PC-9 (cell line): ENCODE measurements around the gene PKHD1. TPM values are rescaled to one million over a fixed set of nuclear protein-coding genes. Genes with fewer than 3 reads are reported as not detected.

Experiments used
- BruUV-seq: library from RNA; stranded (reverse); fragments of 400-500 nt; replicated peaks from 2 replicates; lab custom pipeline; 2021; lab: Mats Ljungman, UMichigan
- CTCF ChIA-PET: fragments of 300-600 bp; sonication (Branson Sonifier 250); formaldehyde crosslinking; loops from one replicate; lab custom pipeline; 2022; ENCODE audit warnings: antibody characterized with exemption; lab: Charles Lee
- POLR2A ChIA-PET: fragments of 300-600 bp; sonication (Branson Sonifier 250); formaldehyde crosslinking; loops from one replicate; lab custom pipeline; 2022; ENCODE audit warnings: antibody characterized with exemption; ENCODE audit not compliant: unreplicated experiment; lab: Charles Lee
- DNase-seq, 2 experiments: peaks; one replicate each; pipeline versions ENCODE4 v3.0.0 to v3.0.0-alpha.2; 2015 to 2022; ENCODE audit warnings: mixed read lengths in 1 of 2
- H2AFZ ChIP-seq: fragments of 200-600 bp; sonication (generic); 2 replicates; pipeline ENCODE4 v1.8.1; 2017; ENCODE audit warnings: antibody characterized with exemption
- H3F3A ChIP-seq: fragments of 200-600 bp; sonication (generic); 2 replicates; pipeline ENCODE4 v1.8.1; 2017; ENCODE audit warnings: antibody characterized with exemption, mild to moderate bottlenecking, low read depth; ENCODE audit not compliant: insufficient read depth
- H3K27ac ChIP-seq: fragments of 200-600 bp; sonication (generic); 2 replicates; pipeline ENCODE4 v1.6.1; 2016; ENCODE audit warnings: mixed run types
- H3K27me3 ChIP-seq: fragments of 200-600 bp; sonication (generic); 2 replicates; pipeline ENCODE4 v1.6.1; 2016; ENCODE audit warnings: low read depth, mixed run types; ENCODE audit not compliant: insufficient read depth
- H3K36me3 ChIP-seq: fragments of 200-600 bp; sonication (generic); 2 replicates; pipeline ENCODE4 v1.6.1; 2016; ENCODE audit warnings: low read depth, mixed run types
- H3K4me1 ChIP-seq: fragments of 200-600 bp; sonication (generic); replicated peaks from 2 replicates; pipeline ENCODE4 v1.6.1; 2016; ENCODE audit warnings: mixed run types; ENCODE audit not compliant: insufficient read depth
- H3K4me2 ChIP-seq: fragments of 200-600 bp; sonication (generic); 2 replicates; pipeline ENCODE4 v1.6.1; 2017; ENCODE audit warnings: mixed run types
- H3K4me3 ChIP-seq: fragments of 200-600 bp; sonication (generic); 2 replicates; pipeline ENCODE4 v1.6.1; 2016; ENCODE audit warnings: mixed run types
- H3K79me2 ChIP-seq: fragments of 200-600 bp; sonication (generic); 2 replicates; pipeline ENCODE4 v1.6.1; 2017; ENCODE audit warnings: low read depth, mixed run types
- H3K9me2 ChIP-seq: fragments of 200-600 bp; sonication (generic); 2 replicates; pipeline ENCODE4 v1.8.1; 2017; ENCODE audit warnings: mild to moderate bottlenecking; ENCODE audit not compliant: insufficient read depth
- H3K9me3 ChIP-seq: fragments of 200-600 bp; sonication (generic); 2 replicates; pipeline ENCODE4 v1.8.1; 2016; ENCODE audit warnings: low read depth; ENCODE audit not compliant: insufficient read depth
- H4K20me1 ChIP-seq: fragments of 200-600 bp; sonication (generic); 2 replicates; pipeline ENCODE4 v1.8.1; 2017; ENCODE audit not compliant: insufficient read depth
- EZH2 ChIP-seq: fragments of 200-600 bp; sonication (generic); IDR thresholded peaks from 2 replicates; pipeline ENCODE4 v1.8.0; 2017; ENCODE audit warnings: antibody characterized with exemption, low read depth
- intact Hi-C: fragments of 100-400 bp; cut with micrococcal nuclease; formaldehyde crosslinking; loops from one replicate; pipeline ENCODE4 v1.10.0; 2022; ENCODE audit not compliant: unreplicated experiment
- total RNA-seq: library from RNA; stranded (reverse); gene quantifications from 2 replicates; pipeline ENCODE4 v1.2.3, GENCODE V29; 2021
- TF ChIP-seq, protein P1 (sequence below): fragments of 200-600 bp; sonication (generic); conservative IDR thresholded peaks from 2 replicates; pipeline ENCODE4 v1.6.1; 2017; ENCODE audit warnings: mixed run types, antibody characterized with exemption, mild to moderate bottlenecking, moderate library complexity

PKHD1 gene
- total RNA-seq, 1 experiment from 2014 or later, result not detected

DNA sequence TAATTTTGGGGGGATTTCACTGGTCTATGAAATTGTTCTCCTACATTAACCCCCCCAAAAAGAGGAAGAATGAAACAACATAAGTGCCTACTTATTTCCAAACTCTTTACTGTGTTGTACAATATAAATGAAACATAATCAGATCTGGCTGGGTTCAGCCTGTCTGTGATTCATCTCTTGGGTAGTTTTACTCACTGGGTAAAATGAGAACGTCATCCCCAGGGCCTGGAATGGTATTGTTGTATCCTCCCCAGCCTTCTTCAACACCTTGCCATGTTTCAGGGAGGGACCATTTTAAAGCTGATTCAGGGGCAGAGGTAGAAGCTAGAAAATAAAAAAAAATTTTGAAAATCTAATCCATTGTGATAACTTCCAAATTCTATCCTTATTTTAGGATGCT lies 256.7 kb downstream of the PKHD1 start:
- no peaks in the 10 kb centered on the region for H4K20me1 ChIP-seq
- no peaks in the 10 kb centered on the region for H3K9me2 ChIP-seq
- POLR2A ChIA-PET, result no interaction called here
- H3K9me3 ChIP-seq, result no peaks in the 10 kb centered on the region
- H3K27ac ChIP-seq, result no peak overlapping the region
- DNase-seq, result no peak
- no TSS peak for BruUV-seq
- no peak overlapping the region for H3K4me2 ChIP-seq
- H2AFZ ChIP-seq, result no peak overlapping the region
- H3F3A ChIP-seq, result no peaks in the 10 kb centered on the region
- no peak overlapping the region for H3K4me3 ChIP-seq
- no peaks in the 10 kb centered on the region for H3K27me3 ChIP-seq
- no peaks in the 10 kb centered on the region for H3K4me1 ChIP-seq
- H3K36me3 ChIP-seq, result no peaks in the 10 kb centered on the region
- no peaks in the 10 kb centered on the region for H3K79me2 ChIP-seq
- intact Hi-C loops, result no loop called here
- CTCF ChIA-PET, result no interaction called here
- TF ChIP-seq, protein P1, sequence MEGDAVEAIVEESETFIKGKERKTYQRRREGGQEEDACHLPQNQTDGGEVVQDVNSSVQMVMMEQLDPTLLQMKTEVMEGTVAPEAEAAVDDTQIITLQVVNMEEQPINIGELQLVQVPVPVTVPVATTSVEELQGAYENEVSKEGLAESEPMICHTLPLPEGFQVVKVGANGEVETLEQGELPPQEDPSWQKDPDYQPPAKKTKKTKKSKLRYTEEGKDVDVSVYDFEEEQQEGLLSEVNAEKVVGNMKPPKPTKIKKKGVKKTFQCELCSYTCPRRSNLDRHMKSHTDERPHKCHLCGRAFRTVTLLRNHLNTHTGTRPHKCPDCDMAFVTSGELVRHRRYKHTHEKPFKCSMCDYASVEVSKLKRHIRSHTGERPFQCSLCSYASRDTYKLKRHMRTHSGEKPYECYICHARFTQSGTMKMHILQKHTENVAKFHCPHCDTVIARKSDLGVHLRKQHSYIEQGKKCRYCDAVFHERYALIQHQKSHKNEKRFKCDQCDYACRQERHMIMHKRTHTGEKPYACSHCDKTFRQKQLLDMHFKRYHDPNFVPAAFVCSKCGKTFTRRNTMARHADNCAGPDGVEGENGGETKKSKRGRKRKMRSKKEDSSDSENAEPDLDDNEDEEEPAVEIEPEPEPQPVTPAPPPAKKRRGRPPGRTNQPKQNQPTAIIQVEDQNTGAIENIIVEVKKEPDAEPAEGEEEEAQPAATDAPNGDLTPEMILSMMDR, result no peak
- TF ChIP-seq EZH2, result no peak

DNA sequence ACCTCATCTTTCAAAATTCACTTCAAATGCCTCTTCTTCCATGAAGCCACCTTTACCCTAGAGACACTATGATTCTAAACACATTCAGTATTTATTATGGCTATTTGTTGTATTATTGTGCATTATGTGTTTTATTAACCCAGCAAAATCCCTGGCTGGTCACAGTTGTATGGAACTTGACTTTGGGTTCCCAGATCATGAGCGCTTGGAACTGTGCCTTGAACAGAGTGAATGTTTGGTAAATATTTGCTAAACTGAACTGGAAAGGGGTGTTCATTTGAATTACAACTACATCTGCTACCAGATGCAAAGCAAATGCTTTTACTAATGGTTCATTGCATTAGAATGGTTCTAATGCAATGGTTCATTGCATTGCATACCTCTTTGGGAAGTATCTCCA lies 259.8 kb downstream of the PKHD1 start:
- intact Hi-C loops, result no loop called here
- CTCF ChIA-PET, result no interaction called here
- Histone ChIP-seq H3K79me2 (no peaks in the 10 kb centered on the region), H3F3A (no peaks in the 10 kb centered on the region), H3K9me2 (no peaks in the 10 kb centered on the region), H3K4me3 (no peak overlapping the region), H3K4me2 (no peak overlapping the region), H2AFZ (no peak overlapping the region), H3K27me3 (no peaks in the 10 kb centered on the region), H3K4me1 (no peaks in the 10 kb centered on the region), H3K9me3 (no peaks in the 10 kb centered on the region), H3K27ac (no peak overlapping the region), H3K36me3 (no peaks in the 10 kb centered on the region), H4K20me1 (no peaks in the 10 kb centered on the region)
- no TSS peak for BruUV-seq
- POLR2A ChIA-PET, result no interaction called here
- no peak for DNase-seq
- TF ChIP-seq EZH2, result no peak
- TF ChIP-seq, protein P1, result no peak

DNA sequence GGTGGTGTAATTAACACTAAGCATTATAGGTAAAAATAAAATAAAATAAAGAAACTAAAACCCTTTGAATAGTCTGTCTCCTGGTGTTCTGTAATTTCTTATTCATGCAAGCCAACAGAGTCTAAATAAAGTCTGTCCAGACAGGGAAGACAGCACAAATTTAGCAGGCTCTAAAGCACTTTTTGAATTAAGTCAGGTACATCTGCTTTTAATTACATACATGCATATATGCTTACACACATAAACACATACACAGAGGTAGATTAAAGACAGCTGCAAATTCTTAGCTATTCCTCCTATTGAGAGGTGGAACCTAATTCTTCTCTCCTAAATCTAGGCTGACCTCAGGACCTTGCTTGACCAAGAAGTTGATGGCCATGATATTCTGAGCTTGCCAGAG lies 262.5 kb downstream of the PKHD1 start:
- Histone ChIP-seq H3K79me2 (no peaks in the 10 kb centered on the region), H3K4me1 (no peaks in the 10 kb centered on the region), H2AFZ (no peak overlapping the region), H3K4me2 (no peak overlapping the region), H3K4me3 (no peak overlapping the region), H3K27me3 (no peaks in the 10 kb centered on the region), H3F3A (no peaks in the 10 kb centered on the region), H4K20me1 (no peaks in the 10 kb centered on the region), H3K36me3 (no peaks in the 10 kb centered on the region), H3K9me2 (no peaks in the 10 kb centered on the region), H3K27ac (no peak overlapping the region), H3K9me3 (no peaks in the 10 kb centered on the region)
- ChIA-PET POLR2A (no interaction called here), CTCF (no interaction called here)
- BruUV-seq, result no TSS peak
- DNase-seq, result no peak
- intact Hi-C loops, result no loop called here
- no peak for TF ChIP-seq EZH2
- TF ChIP-seq, protein P1, result no peak
